ENCODE measurements around the gene MRPL38. TPM values are rescaled to one million over a fixed set of nuclear protein-coding genes. Genes with fewer than 3 reads are reported as not detected.

The MRPL38 gene
- total and polyA plus RNA-seq, 8 donors = 40.6 to 95.8 (median 53.8) TPM

DNA sequence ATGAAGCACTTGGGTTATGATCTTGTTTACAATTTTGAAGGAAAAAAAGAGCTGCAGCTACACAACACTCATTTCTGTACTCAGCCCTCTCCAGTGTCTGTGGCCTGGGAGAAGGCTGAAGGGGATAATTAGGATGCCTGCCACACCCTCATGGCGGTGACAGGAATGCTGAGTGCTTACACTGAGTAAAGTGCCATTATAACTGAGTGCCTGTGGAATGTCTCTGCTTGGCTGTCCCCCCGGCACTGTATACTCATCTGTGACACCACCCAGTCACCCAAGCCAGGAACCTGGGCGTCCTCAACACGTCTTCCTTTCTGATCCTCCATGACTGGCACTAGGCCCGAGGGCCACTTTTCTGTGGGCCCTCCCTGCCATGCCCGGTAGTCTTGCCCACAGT is 3.5 kb upstream of the MRPL38 start:
- H3K27ac ChIP-seq = no peak overlapping the region
- intact Hi-C loops (cut with DNase I) = loop anchor here in 1 of 3 donors (5.0 kb wide), 1 partner anchor 99 kb away; no protein-coding TSS in a partner anchor
- WGBS, 2 donors = 78% methylated on average over 6 of the region's 6 CpGs
- H3K36me3 ChIP-seq = no peaks in the 10 kb centered on the region
- TF ChIP-seq CTCF (IDR thresholded peaks at IDR 0.05) = no peak
- no peaks in the 10 kb centered on the region for H3K9me3 ChIP-seq
- DNase-seq (no peak), ATAC-seq (no peak), FAIRE-seq (no peak)
- H3K27me3 ChIP-seq = no peaks in the 10 kb centered on the region
- peaks cover 0 to 14% (median 13%) of the 10 kb centered on the region in 3 donors for H3K4me1 ChIP-seq
- H3K4me3 ChIP-seq = no peak overlapping the region

- H3K36me3 ChIP-seq = peaks cover 3 to 7% (median 6%) of the 10 kb centered on the region in 3 donors
- H3K4me1 ChIP-seq = peaks cover 0 to 15% (median 13%) of the 10 kb centered on the region in 3 donors
- H3K27me3 ChIP-seq = no peaks in the 10 kb centered on the region
- FAIRE-seq (no peak), ATAC-seq (no peak), DNase-seq (peak in 2 of 6 donors; percentile 58 to 69)
- H3K9me3 ChIP-seq = no peaks in the 10 kb centered on the region
- no peak for TF ChIP-seq CTCF (IDR thresholded peaks at IDR 0.05)
- 88 to 91% methylated on average over 10 of the region's 10 CpGs for WGBS, 2 donors
- peak overlapping the region in 1 of 4 donors; percentile 2 for H3K27ac ChIP-seq
- H3K4me3 ChIP-seq = no peak overlapping the region
- intact Hi-C loops (cut with DNase I) = loop anchor here in 1 of 3 donors (5.0 kb wide), 1 partner anchor 101 kb away; no protein-coding TSS in a partner anchor
Observed at GRCh38 chr17:75906143-75906884, 1.6 kb upstream of the MRPL38 start.

DNA sequence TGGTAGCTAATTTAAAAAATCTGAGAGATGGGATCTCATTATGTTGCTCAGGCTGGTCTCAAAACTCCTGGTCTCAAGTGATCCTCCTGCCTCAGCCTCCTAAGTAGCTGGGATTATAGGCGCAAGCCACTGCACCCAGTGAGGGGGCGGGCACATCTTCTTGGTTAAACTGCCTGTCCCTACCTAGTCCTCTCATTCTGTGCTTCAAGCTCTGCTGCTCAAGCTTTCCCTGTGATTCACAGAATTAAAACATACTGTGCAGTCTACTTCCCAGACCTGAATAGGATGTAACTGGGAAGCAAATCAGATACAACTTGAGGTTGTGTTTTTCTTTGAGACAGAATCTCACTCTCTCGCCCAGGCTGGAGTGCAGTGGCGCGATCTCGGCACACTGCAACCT is 2.3 kb downstream of the MRPL38 start:
- H3K27ac ChIP-seq = no peak overlapping the region
- no peak for TF ChIP-seq CTCF (IDR thresholded peaks at IDR 0.05)
- intact Hi-C loops (cut with DNase I) = no loop called here
- H3K9me3 ChIP-seq = no peaks in the 10 kb centered on the region
- WGBS, 2 donors = 95 to 97% methylated on average over 6 of the region's 6 CpGs
- ATAC-seq = no peak
- no peak overlapping the region for H3K4me3 ChIP-seq
- H3K4me1 ChIP-seq = peaks cover 0 to 15% (median 13%) of the 10 kb centered on the region in 3 donors
- FAIRE-seq = no peak
- no peak for DNase-seq
- H3K36me3 ChIP-seq = peaks cover 3 to 32% (median 15%) of the 10 kb centered on the region in 3 donors
- no peaks in the 10 kb centered on the region for H3K27me3 ChIP-seq

DNA sequence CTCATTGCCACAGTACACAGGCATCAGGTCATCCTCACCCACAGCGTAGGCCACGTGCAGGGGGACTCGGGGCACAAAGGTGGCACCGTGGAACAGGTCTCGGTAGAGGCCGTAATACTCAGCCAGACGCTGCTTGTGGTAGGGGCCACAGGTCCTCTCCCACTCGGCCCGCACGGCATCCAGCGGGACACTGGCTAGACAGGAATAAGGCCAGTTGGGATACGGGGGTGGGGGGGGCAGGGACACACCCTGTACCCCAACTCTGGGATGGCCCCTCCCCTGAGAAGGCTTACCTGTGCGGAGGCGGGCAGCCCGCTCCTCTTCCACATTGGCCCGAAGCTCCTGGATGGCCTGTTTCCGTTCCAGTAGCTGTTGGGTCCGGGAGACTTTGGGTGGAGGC is 3.0 kb downstream of the MRPL38 start:
- no peak overlapping the region for H3K27ac ChIP-seq
- H3K4me1 ChIP-seq = peaks cover 0 to 16% (median 15%) of the 10 kb centered on the region in 3 donors
- TF ChIP-seq CTCF (IDR thresholded peaks at IDR 0.05) = no peak
- intact Hi-C loops (cut with DNase I) = no loop called here
- 88 to 90% methylated on average over 18 of the region's 18 CpGs for WGBS, 2 donors
- no peak for FAIRE-seq
- no peaks in the 10 kb centered on the region for H3K27me3 ChIP-seq
- peak in 1 of 6 donors; percentile 62 for DNase-seq
- no peaks in the 10 kb centered on the region for H3K9me3 ChIP-seq
- H3K4me3 ChIP-seq = no peak overlapping the region
- ATAC-seq = no peak
- H3K36me3 ChIP-seq = peaks cover 3 to 32% (median 15%) of the 10 kb centered on the region in 3 donors
